Psoas muscle (tissue), 8 donors: ENCODE measurements around the gene P4HA2. TPM values are rescaled to one million over a fixed set of nuclear protein-coding genes. Genes with fewer than 3 reads are reported as not detected.
A peak's percentile ranks its signal among the peaks of the same experiment; 100 is the strongest.

Source experiments
- ATAC-seq, 4 donors: fragments of 200-7000 bp; cut with Tn5 transposase; one replicate each; pipeline ENCODE4 v1.9.1; 2020; ENCODE audit warnings: moderate library complexity in 3 of 4, mild to moderate bottlenecking in 2 of 4
- DNase-seq, 2 donors: peaks; one replicate each; pipeline ENCODE4 v3.0.0-alpha.2; 2020
- H3K27ac ChIP-seq: fragments of 200-600 bp; one replicate; pipeline ENCODE4 v1.8.0; 2022
- H3K27me3 ChIP-seq, 3 donors: fragments of 200-600 bp in 1 of 3; one replicate each; pipeline versions ENCODE4 v1.6.1 to v1.8.0; 2013 to 2022; ENCODE audit warnings: low read length in 2 of 3, mild to moderate bottlenecking in 2 of 3, moderate library complexity in 1 of 3; ENCODE audit not compliant: insufficient read depth in 3 of 3
- H3K36me3 ChIP-seq, 2 donors: fragments of 200-600 bp in 1 of 2; one replicate each; pipeline versions ENCODE4 v1.6.1 to v1.8.0; 2013 to 2022; ENCODE audit warnings: low read depth in 1 of 2, mild to moderate bottlenecking in 1 of 2, moderate library complexity in 1 of 2; ENCODE audit not compliant: insufficient read depth in 1 of 2
- H3K4me1 ChIP-seq: fragments of 200-600 bp; one replicate; pipeline ENCODE4 v1.8.0; 2022
- H3K4me3 ChIP-seq: fragments of 200-600 bp; one replicate; pipeline ENCODE4 v1.8.0; 2022; ENCODE audit warnings: mild to moderate bottlenecking
- H3K9me3 ChIP-seq: fragments of 200-600 bp; one replicate; pipeline ENCODE4 v1.8.0; 2022
- CTCF ChIP-seq: fragments of 200-600 bp; IDR thresholded peaks from one replicate; pipeline ENCODE4 v1.8.0; 2022; ENCODE audit warnings: antibody characterized with exemption
- WGBS, 3 donors: extraction: QIAGEN DNeasy Blood & Tissue Kit; methylation state at CpG; one replicate each; pipeline versions ENCODE4 v1.1.6 to v1.1.7; 2013; 5-methylcytosine and 5-hydroxymethylcytosine counted together
- intact Hi-C, 2 donors: fragments of 100-400 bp; cut with DNase I; formaldehyde crosslinking; loops; one replicate each; pipeline versions ENCODE4 v1.11.0 to v1.14.2; 2022
- polyA plus RNA-seq, 3 donors: library from polyadenylated mRNA; stranded (reverse); fragments of 200-250 nt; gene quantifications; one replicate each; pipeline ENCODE4 v1.2.3, GENCODE V29; 2013
- total RNA-seq, 4 donors: library from RNA; stranded (reverse); fragmentation: NEBNext Ultra II Directional in 2 of 4; extraction: Animal tissue kit (Norgen Biotek cat#: 25700) in 2 of 4; gene quantifications; one replicate each; pipeline versions ENCODE4 v1.2.1 to v1.2.4, GENCODE V29; 2021 to 2023
- donor health status: healthy with polysubstance abuse.
- donor health status: DM: no; HTN: no; CAD: no; lungs with moderate emphysema.
- donor health status: Bipolar disorder and iron deficiency.
- donor health status: healthy.
- donor health status: DM: yes; HTN: yes; CAD: no.
- donor health status: DM: no; HTN: no; CAD: no.
- donor health status: DM: no; HTN: no; CAD: no.
- donor health status: DM: yes; HTN: yes; CAD: no.

The P4HA2 gene
- total and polyA plus RNA-seq, 7 donors: 10.2 to 21.6 (median 13.7) TPM

- WGBS, 3 donors: 54 to 76% (median 56%) methylated on average over 6 of the region's 6 CpGs
- no peaks in the 10 kb centered on the region for H3K27me3 ChIP-seq
- intact Hi-C loops: loop anchor here in 1 of 2 donors (5.0 kb wide), 1 partner anchor 218 kb away; no protein-coding TSS in a partner anchor
- no peaks in the 10 kb centered on the region for H3K9me3 ChIP-seq
- H3K4me3 ChIP-seq: no peak overlapping the region
- peak; percentile 36 to 68 (median 60) for ATAC-seq
- TF ChIP-seq CTCF: no peak
- peaks cover 0 to 11% of the 10 kb centered on the region in 2 donors for H3K36me3 ChIP-seq
- DNase-seq: no peak
- H3K27ac ChIP-seq: peak overlapping the region; percentile 38
- peaks cover 46% of the 10 kb centered on the region for H3K4me1 ChIP-seq
Observed at GRCh38 chr5:132219289-132219970, 8.2 kb downstream of the P4HA2 start.

GRCh38 chr5:132218321-132218720, 9.3 kb downstream of the P4HA2 start:
- Histone ChIP-seq H3K9me3 (no peaks in the 10 kb centered on the region), H3K27ac (no peak overlapping the region), H3K36me3 (peaks cover 0 to 18% of the 10 kb centered on the region in 2 donors), H3K27me3 (no peaks in the 10 kb centered on the region), H3K4me3 (no peak overlapping the region), H3K4me1 (peaks cover 36% of the 10 kb centered on the region)
- no peak for ATAC-seq
- no peak for TF ChIP-seq CTCF
- 34 to 84% (median 42%) methylated on average over 4 of the region's 4 CpGs for WGBS, 3 donors
- intact Hi-C loops: loop anchor here in 1 of 2 donors (5.0 kb wide), 1 partner anchor 219 kb away; no protein-coding TSS in a partner anchor
- DNase-seq: no peak

GRCh38 chr5:132215329-132215728, 12.3 kb downstream of the P4HA2 start:
- WGBS, 3 donors: 12 to 41% (median 22%) methylated on average over 5 of the region's 5 CpGs

GRCh38 chr5:132214491-132214890, 13.2 kb downstream of the P4HA2 start:
- TF ChIP-seq CTCF: no peak
- Histone ChIP-seq H3K4me3 (no peak overlapping the region), H3K9me3 (no peaks in the 10 kb centered on the region), H3K27me3 (no peaks in the 10 kb centered on the region), H3K27ac (peak overlapping the region; percentile 67), H3K4me1 (peaks cover 38% of the 10 kb centered on the region), H3K36me3 (peaks cover 0 to 54% of the 10 kb centered on the region in 2 donors)
- no peak for ATAC-seq
- WGBS, 3 donors: 95 to 100% (median 96%) methylated on average over 4 of the region's 4 CpGs
- intact Hi-C loops: loop anchor here in 1 of 2 donors (2.0 kb wide), 1 partner anchor 24 kb away; no protein-coding TSS in a partner anchor
- no peak for DNase-seq

More at GRCh38 chr5:132215329-132215728, 12.3 kb downstream of the P4HA2 start:
- peaks cover 0 to 45% of the 10 kb centered on the region in 2 donors for H3K36me3 ChIP-seq
- intact Hi-C loops: loop anchor here in 1 of 2 donors (2.0 to 5.0 kb wide), 2 partner anchors 25 to 222 kb away; no protein-coding TSS in a partner anchor
- no peaks in the 10 kb centered on the region for H3K27me3 ChIP-seq
- H3K27ac ChIP-seq: peak overlapping the region; percentile 67
- H3K4me1 ChIP-seq: peaks cover 47% of the 10 kb centered on the region
- no peaks in the 10 kb centered on the region for H3K9me3 ChIP-seq
- no peak overlapping the region for H3K4me3 ChIP-seq
- DNase-seq (peak; percentile 95 to 97), ATAC-seq (peak; percentile 92 to 95 (median 94))
- TF ChIP-seq CTCF: no peak
